GM23338 (cell line): Measurements from ENCODE around the gene KLK10. TPM values are rescaled to one million over a fixed set of nuclear protein-coding genes. Genes with fewer than 3 reads are reported as not detected.
A peak's percentile ranks its signal among the peaks of the same experiment; 100 is the strongest.

Source experiments
- ATAC-seq: fragments of 200-7000 bp; cut with Tn5 transposase; 3 replicates; pipeline ENCODE4 v1.9.1; 2020
- DNase-seq: peaks from one replicate; pipeline ENCODE4 v3.0.0-alpha.2; 2015; ENCODE audit warnings: low spot score
- H2AFZ ChIP-seq: fragments of 200-600 bp; sonication (generic); 2 replicates; pipeline ENCODE4 v1.8.0; 2016; ENCODE audit warnings: antibody characterized with exemption, mild to moderate bottlenecking, moderate library complexity
- H3F3A ChIP-seq: fragments of 200-600 bp; sonication (generic); replicated peaks from 2 replicates; pipeline ENCODE4 v1.8.0; 2017; ENCODE audit warnings: antibody characterized with exemption, mixed run types, low read depth
- H3K27ac ChIP-seq: fragments of 200-600 bp; sonication (generic); 2 replicates; pipeline ENCODE4 v1.6.1; 2016; ENCODE audit warnings: low read depth
- H3K27me3 ChIP-seq: fragments of 200-600 bp; sonication (generic); 2 replicates; pipeline ENCODE4 v1.8.0; 2016; ENCODE audit warnings: mild to moderate bottlenecking, mixed run types, moderate library complexity; ENCODE audit not compliant: insufficient read depth
- H3K36me3 ChIP-seq: fragments of 200-600 bp; sonication (generic); 2 replicates; pipeline ENCODE4 v1.8.0; 2016; ENCODE audit warnings: mild to moderate bottlenecking; ENCODE audit not compliant: insufficient read depth
- H3K4me1 ChIP-seq: fragments of 200-600 bp; sonication (generic); 2 replicates; pipeline ENCODE4 v1.8.0; 2016; ENCODE audit warnings: mild to moderate bottlenecking, moderate library complexity; ENCODE audit not compliant: insufficient read depth
- H3K4me2 ChIP-seq: fragments of 200-600 bp; sonication (generic); 2 replicates; pipeline ENCODE4 v1.7.1; 2017; ENCODE audit warnings: mixed run types
- H3K4me3 ChIP-seq: fragments of 200-600 bp; sonication (generic); 2 replicates; pipeline ENCODE4 v1.6.1; 2016; ENCODE audit warnings: mixed run types
- H3K79me2 ChIP-seq: fragments of 200-600 bp; sonication (generic); replicated peaks from 2 replicates; pipeline ENCODE4 v1.8.0; 2017; ENCODE audit warnings: mild to moderate bottlenecking; ENCODE audit not compliant: insufficient read depth
- H3K9me2 ChIP-seq: fragments of 200-600 bp; sonication (generic); 2 replicates; pipeline ENCODE4 v1.8.0; 2017; ENCODE audit not compliant: insufficient read depth
- H4K20me1 ChIP-seq: fragments of 200-600 bp; sonication (generic); replicated peaks from 2 replicates; pipeline ENCODE4 v1.8.0; 2017; ENCODE audit warnings: mild to moderate bottlenecking; ENCODE audit not compliant: insufficient read depth
- H3K27ac Mint-ChIP-seq: 2 replicates; pipeline ENCODE4 v1.8.0; 2020; ENCODE audit warnings: inconsistent platforms, mild to moderate bottlenecking, moderate library complexity, mixed read lengths
- H3K27me3 Mint-ChIP-seq: 3 replicates; pipeline ENCODE4 v1.8.0; 2022; ENCODE audit warnings: low read depth, mild to moderate bottlenecking, moderate library complexity, mixed read lengths, inconsistent platforms; ENCODE audit not compliant: insufficient read depth, poor library complexity
- H3K36me3 Mint-ChIP-seq: 3 replicates; pipeline ENCODE4 v1.8.0; 2021; ENCODE audit warnings: low read depth, mild to moderate bottlenecking, inconsistent platforms, moderate library complexity, mixed read lengths
- H3K4me1 Mint-ChIP-seq: 3 replicates; pipeline ENCODE4 v1.8.0; 2020; ENCODE audit warnings: mild to moderate bottlenecking, inconsistent platforms, mixed read lengths
- H3K4me3 Mint-ChIP-seq: 3 replicates; pipeline ENCODE4 v1.8.0; 2021; ENCODE audit warnings: moderate library complexity, mild to moderate bottlenecking, inconsistent platforms, mixed read lengths
- H3K9me3 Mint-ChIP-seq: 3 replicates; pipeline ENCODE4 v1.8.0; 2020; ENCODE audit warnings: moderate library complexity, mild to moderate bottlenecking, inconsistent platforms, mixed read lengths
- CREB1 ChIP-seq: fragments of 250-450 bp; sonication (Bioruptor Pico); IDR thresholded peaks from 2 replicates; pipeline ENCODE4 v1.5.0; 2020; ENCODE audit warnings: low read depth, mild to moderate bottlenecking, moderate library complexity
- ETS1 ChIP-seq: IDR thresholded peaks from 2 replicates; pipeline ENCODE4 v1.6.1; 2016; ENCODE audit warnings: antibody characterized with exemption
- EZH2phosphoT487 ChIP-seq: fragments of 200-600 bp; sonication (generic); IDR thresholded peaks from one replicate; pipeline ENCODE4 v1.8.1; 2018; ENCODE audit warnings: antibody characterized with exemption; ENCODE audit not compliant: unreplicated experiment
- POLR2AphosphoS5 ChIP-seq: IDR thresholded peaks from 2 replicates; pipeline ENCODE4 v1.6.1; 2016; ENCODE audit warnings: antibody characterized with exemption, low read depth
- STAT1 ChIP-seq: IDR thresholded peaks from one replicate; pipeline ENCODE4 v1.6.1; 2016; ENCODE audit warnings: antibody characterized with exemption; ENCODE audit not compliant: unreplicated experiment
- ZNF114 ChIP-seq: fragments of 250-450 bp; sonication (Bioruptor Pico); IDR thresholded peaks from 2 replicates; pipeline ENCODE4 v1.5.0; 2020; ENCODE audit warnings: mild to moderate bottlenecking, moderate library complexity
- ZNF331 ChIP-seq: fragments of 250-450 bp; sonication (Bioruptor Pico); IDR thresholded peaks from 2 replicates; pipeline ENCODE4 v1.5.0; 2020; ENCODE audit warnings: low read depth, mild to moderate bottlenecking, moderate library complexity
- ZNF462 ChIP-seq: fragments of 250-450 bp; sonication (Bioruptor Pico); IDR thresholded peaks from 2 replicates; pipeline ENCODE4 v1.5.0; 2020; ENCODE audit warnings: mild to moderate bottlenecking, moderate library complexity
- polyA plus RNA-seq: library from polyadenylated mRNA; unstranded; fragments of >200 nt; fragmentation: Nextera tagmentation; extraction: Ambion mirVana; gene quantifications from 2 replicates; pipeline ENCODE4 v1.2.1, GENCODE V29; 2016
- total RNA-seq: library from RNA; depleted of rRNA; stranded (reverse); fragments of >200 nt; shearing (Covaris generic); gene quantifications from 2 replicates; pipeline ENCODE4 v1.2.3, GENCODE V29; 2014
- TF ChIP-seq, protein P1 (sequence below), 2 experiments: fragments of 200-600 bp in 1 of 2; sonication (generic) in 1 of 2; conservative IDR thresholded peaks; 2 replicates each; pipeline versions ENCODE4 v1.5.1 to v1.6.1; 2016 to 2017; ENCODE audit warnings: antibody characterized with exemption in 2 of 2, low read depth in 2 of 2, mild to moderate bottlenecking in 2 of 2, moderate library complexity in 1 of 2

The KLK10 gene
- total and polyA plus RNA-seq, 2 experiments from 2014 or later = 6.1 to 6.6 TPM

DNA sequence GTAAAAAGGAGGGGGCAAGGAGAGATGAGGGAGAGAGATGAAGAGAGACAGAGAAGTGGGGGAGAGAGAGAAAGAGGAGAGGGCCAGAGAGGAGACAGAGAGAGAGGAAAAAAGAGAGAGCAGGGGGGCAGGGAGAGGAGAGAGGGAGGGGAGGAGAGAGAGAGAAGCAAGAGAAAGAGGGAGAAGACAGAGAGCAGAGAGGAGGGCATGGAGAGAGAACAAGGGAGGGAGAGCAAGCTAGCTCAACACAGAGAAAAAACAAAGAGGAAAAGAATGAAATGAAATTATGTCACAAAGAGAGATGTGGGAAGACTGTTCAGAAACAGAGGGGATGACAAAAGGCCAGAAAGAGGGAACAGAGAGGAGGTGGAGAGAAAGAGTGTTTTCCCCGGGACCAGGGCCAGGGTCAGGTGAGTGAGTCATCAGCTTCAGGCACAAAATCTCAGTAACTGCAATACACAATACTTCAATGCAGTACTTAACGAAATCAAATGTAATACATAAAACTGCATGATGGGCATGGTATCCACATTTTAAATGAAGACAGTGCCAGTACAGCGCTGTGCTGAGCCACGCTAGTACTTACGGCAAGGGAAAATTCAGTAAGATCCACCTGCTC is 40.6 kb downstream of the KLK10 start:
- H3K4me1 Mint-ChIP-seq = peaks cover 33% of the 10 kb centered on the region
- Histone ChIP-seq H3K9me2 (no peaks in the 10 kb centered on the region), H2AFZ (no peak overlapping the region; the same call in 1 of the 2 replicates), H4K20me1 (no peaks in the 10 kb centered on the region), H3K27ac (no peak overlapping the region), H3F3A (no peaks in the 10 kb centered on the region), H3K79me2 (no peaks in the 10 kb centered on the region), H3K4me3 (no peak overlapping the region), H3K36me3 (no peaks in the 10 kb centered on the region), H3K4me2 (peak overlapping the region; percentile 48; the same call in 1 of the 2 replicates), H3K4me1 (peaks cover 16% of the 10 kb centered on the region), H3K27me3 (peaks cover 5% of the 10 kb centered on the region; the same call in 1 of the 2 replicates)
- H3K4me3 Mint-ChIP-seq = no peak overlapping the region
- no peak overlapping the region for H3K27ac Mint-ChIP-seq
- ATAC-seq (no peak), DNase-seq (no peak)
- H3K36me3 Mint-ChIP-seq = no peaks in the 10 kb centered on the region; the same call in 2 of the 3 replicates
- TF ChIP-seq ZNF462 (CRISPR knock-in tag) = no peak
- TF ChIP-seq STAT1 = no peak
- TF ChIP-seq ETS1 = no peak
- TF ChIP-seq, protein P1, sequence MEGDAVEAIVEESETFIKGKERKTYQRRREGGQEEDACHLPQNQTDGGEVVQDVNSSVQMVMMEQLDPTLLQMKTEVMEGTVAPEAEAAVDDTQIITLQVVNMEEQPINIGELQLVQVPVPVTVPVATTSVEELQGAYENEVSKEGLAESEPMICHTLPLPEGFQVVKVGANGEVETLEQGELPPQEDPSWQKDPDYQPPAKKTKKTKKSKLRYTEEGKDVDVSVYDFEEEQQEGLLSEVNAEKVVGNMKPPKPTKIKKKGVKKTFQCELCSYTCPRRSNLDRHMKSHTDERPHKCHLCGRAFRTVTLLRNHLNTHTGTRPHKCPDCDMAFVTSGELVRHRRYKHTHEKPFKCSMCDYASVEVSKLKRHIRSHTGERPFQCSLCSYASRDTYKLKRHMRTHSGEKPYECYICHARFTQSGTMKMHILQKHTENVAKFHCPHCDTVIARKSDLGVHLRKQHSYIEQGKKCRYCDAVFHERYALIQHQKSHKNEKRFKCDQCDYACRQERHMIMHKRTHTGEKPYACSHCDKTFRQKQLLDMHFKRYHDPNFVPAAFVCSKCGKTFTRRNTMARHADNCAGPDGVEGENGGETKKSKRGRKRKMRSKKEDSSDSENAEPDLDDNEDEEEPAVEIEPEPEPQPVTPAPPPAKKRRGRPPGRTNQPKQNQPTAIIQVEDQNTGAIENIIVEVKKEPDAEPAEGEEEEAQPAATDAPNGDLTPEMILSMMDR (conservative IDR thresholded peaks at IDR 0.05; ENCODE audit: low read depth in 2 of 2) = no peak
- no peak for TF ChIP-seq ZNF331 (CRISPR knock-in tag)
- TF ChIP-seq CREB1 (CRISPR knock-in tag) = no peak
- TF ChIP-seq EZH2phosphoT487 = no peak
- no peak for TF ChIP-seq POLR2AphosphoS5
- no peak for TF ChIP-seq ZNF114
- no peaks in the 10 kb centered on the region; the same call in 2 of the 3 replicates for H3K9me3 Mint-ChIP-seq
- peaks cover 5% of the 10 kb centered on the region for H3K27me3 Mint-ChIP-seq
